PC-3 (cell line): Measurements from ENCODE around the gene TTC8.

ENCODE experiments used
- EZH2 ChIP-seq: fragments of 300-600 bp; sonication (generic); IDR thresholded peaks from one replicate; pipeline ENCODE4 v1.6.1; 2017; ENCODE audit warnings: antibody characterized with exemption, mild to moderate bottlenecking, low read length; ENCODE audit not compliant: unreplicated experiment
- EZH2phosphoT487 ChIP-seq: fragments of 300-600 bp; sonication (generic); IDR thresholded peaks from 2 replicates; pipeline ENCODE4 v1.6.1; 2018; ENCODE audit warnings: mild to moderate bottlenecking, antibody characterized with exemption, low read length, borderline replicate concordance
- TF ChIP-seq, protein P1 (sequence below): fragments of 300-600 bp; sonication (generic); conservative IDR thresholded peaks from 2 replicates; pipeline ENCODE4 v1.5.1; 2017; ENCODE audit warnings: antibody characterized with exemption, low read depth, mild to moderate bottlenecking, low read length

DNA sequence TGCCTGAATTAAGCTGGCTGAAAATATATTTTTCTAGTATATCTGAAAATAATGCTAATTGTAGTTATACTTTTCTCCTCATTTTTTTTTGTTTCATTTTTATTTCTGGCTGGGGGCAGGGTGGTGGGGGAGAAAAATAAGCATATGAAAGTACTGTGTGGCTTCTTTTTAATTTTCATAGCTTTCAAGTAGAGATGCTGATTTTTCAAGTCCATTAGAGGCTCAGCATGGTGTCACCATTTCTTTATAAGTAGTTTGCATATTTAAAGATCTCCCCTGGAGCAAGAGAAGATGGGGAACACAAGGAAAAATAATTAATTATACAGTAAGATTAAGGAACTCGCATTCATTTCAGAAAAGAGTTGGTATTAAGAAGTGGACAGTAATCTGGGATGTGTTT lies 27.1 kb downstream of the TTC8 start:
- TF ChIP-seq, protein P1, sequence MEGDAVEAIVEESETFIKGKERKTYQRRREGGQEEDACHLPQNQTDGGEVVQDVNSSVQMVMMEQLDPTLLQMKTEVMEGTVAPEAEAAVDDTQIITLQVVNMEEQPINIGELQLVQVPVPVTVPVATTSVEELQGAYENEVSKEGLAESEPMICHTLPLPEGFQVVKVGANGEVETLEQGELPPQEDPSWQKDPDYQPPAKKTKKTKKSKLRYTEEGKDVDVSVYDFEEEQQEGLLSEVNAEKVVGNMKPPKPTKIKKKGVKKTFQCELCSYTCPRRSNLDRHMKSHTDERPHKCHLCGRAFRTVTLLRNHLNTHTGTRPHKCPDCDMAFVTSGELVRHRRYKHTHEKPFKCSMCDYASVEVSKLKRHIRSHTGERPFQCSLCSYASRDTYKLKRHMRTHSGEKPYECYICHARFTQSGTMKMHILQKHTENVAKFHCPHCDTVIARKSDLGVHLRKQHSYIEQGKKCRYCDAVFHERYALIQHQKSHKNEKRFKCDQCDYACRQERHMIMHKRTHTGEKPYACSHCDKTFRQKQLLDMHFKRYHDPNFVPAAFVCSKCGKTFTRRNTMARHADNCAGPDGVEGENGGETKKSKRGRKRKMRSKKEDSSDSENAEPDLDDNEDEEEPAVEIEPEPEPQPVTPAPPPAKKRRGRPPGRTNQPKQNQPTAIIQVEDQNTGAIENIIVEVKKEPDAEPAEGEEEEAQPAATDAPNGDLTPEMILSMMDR: no peak
- TF ChIP-seq EZH2 (no peak), EZH2phosphoT487 (no peak)
